Keratinocyte (primary cell): Measurements from ENCODE around the gene MRPS21. TPM values are rescaled to one million over a fixed set of nuclear protein-coding genes. Genes with fewer than 3 reads are reported as not detected.

Experiments used
- DNase-seq: peaks from one replicate; pipeline ENCODE4 v3.0.0-alpha.2; 2011; ENCODE audit warnings: low read depth, missing footprints, low spot score
- FAIRE-seq: peaks from 2 replicates; lab custom pipeline; 2011; peaks lifted over from hg19 to GRCh38; lab: Jason Lieb, UNC
- H2AFZ ChIP-seq: 2 replicates; pipeline ENCODE4 v1.6.0; 2012; ENCODE audit warnings: low read length, control low read depth, inconsistent platforms; ENCODE audit not compliant: control insufficient read depth
- H3K27ac ChIP-seq: 2 replicates; pipeline ENCODE4 v1.5.1; 2011; ENCODE audit warnings: low read length; ENCODE audit not compliant: control insufficient read depth, insufficient read depth
- H3K27me3 ChIP-seq: 3 replicates; pipeline ENCODE4 v1.6.0; 2011; ENCODE audit warnings: low read length; ENCODE audit not compliant: control insufficient read depth, insufficient read depth; ENCODE audit errors: extremely low read depth
- H3K36me3 ChIP-seq, 2 experiments: 2 replicates in 1 of 2; 3 replicates in 1 of 2; pipeline ENCODE4 v1.5.1; 2011; ENCODE audit warnings: low read length in 2 of 2, mild to moderate bottlenecking in 1 of 2; ENCODE audit not compliant: control insufficient read depth in 2 of 2, insufficient read depth in 2 of 2; ENCODE audit errors: extremely low read depth in 1 of 2
- H3K4me1 ChIP-seq: 3 replicates; pipeline ENCODE4 v1.5.1; 2011; ENCODE audit warnings: low read length; ENCODE audit not compliant: control insufficient read depth, insufficient read depth; ENCODE audit errors: extremely low read depth
- H3K4me2 ChIP-seq: 3 replicates; pipeline ENCODE4 v1.6.0; 2011; ENCODE audit warnings: low read depth, low read length; ENCODE audit not compliant: control insufficient read depth, insufficient read depth; ENCODE audit errors: extremely low read depth
- H3K4me3 ChIP-seq, 3 experiments: fragments of 200-600 bp in 1 of 3; sonication (generic) in 1 of 3; 2 replicates in 2 of 3; 3 replicates in 1 of 3; pipeline ENCODE4 v1.5.1; 2011 to 2016; ENCODE audit warnings: low read length in 3 of 3, mild to moderate bottlenecking in 3 of 3, control low read depth in 2 of 3, inconsistent platforms in 1 of 3, low read depth in 1 of 3, mixed read lengths in 1 of 3, mixed run types in 1 of 3, moderate library complexity in 1 of 3; ENCODE audit not compliant: control insufficient read depth in 2 of 3, insufficient read depth in 2 of 3; ENCODE audit errors: extremely low read depth in 1 of 3
- H3K79me2 ChIP-seq: 2 replicates; pipeline ENCODE4 v1.6.0; 2012; ENCODE audit warnings: low read length; ENCODE audit not compliant: control insufficient read depth, insufficient read depth
- H3K9ac ChIP-seq: 3 replicates; pipeline ENCODE4 v1.6.0; 2011; ENCODE audit warnings: low read length; ENCODE audit not compliant: control insufficient read depth, insufficient read depth; ENCODE audit errors: extremely low read depth
- H3K9me1 ChIP-seq: 3 replicates; pipeline ENCODE4 v1.6.0; 2011; ENCODE audit warnings: low read length; ENCODE audit not compliant: control insufficient read depth, insufficient read depth; ENCODE audit errors: extremely low read depth
- H3K9me3 ChIP-seq: 2 replicates; pipeline ENCODE4 v1.5.1; 2012; ENCODE audit warnings: low read depth, low read length; ENCODE audit not compliant: control insufficient read depth
- H4K20me1 ChIP-seq: 3 replicates; pipeline ENCODE4 v1.6.0; 2011; ENCODE audit warnings: low read length; ENCODE audit not compliant: control insufficient read depth, insufficient read depth; ENCODE audit errors: extremely low read depth
- CTCF ChIP-seq, 3 experiments: IDR thresholded peaks in 1 of 3; conservative IDR thresholded peaks in 1 of 3; optimal IDR thresholded peaks in 1 of 3; 2 replicates in 2 of 3; 3 replicates in 1 of 3; pipeline versions ENCODE3 to v1.5.1; 2011; ENCODE audit warnings: low read length in 3 of 3, mild to moderate bottlenecking in 3 of 3, moderate library complexity in 2 of 3, control low read depth in 1 of 3, inconsistent platforms in 1 of 3; ENCODE audit not compliant: insufficient read depth in 2 of 3; ENCODE audit errors: extremely low read depth in 1 of 3
- EZH2 ChIP-seq: IDR thresholded peaks from one replicate; pipeline ENCODE4 v1.6.1; 2012; ENCODE audit warnings: inconsistent platforms, mild to moderate bottlenecking, low read length, moderate library complexity
- dilution Hi-C: fragments of 300-500 bp; cut with MboI; formaldehyde crosslinking; loops from one replicate; pipeline ENCODE4 v1.7.0; 2020; ENCODE audit warnings: low sequenced_read_pairs; ENCODE audit not compliant: extremely low pct_ligation_motif_present
- polyA plus RNA-seq, 5 experiments: library from polyadenylated mRNA; depleted of rRNA in 3 of 5; stranded (reverse) in 3 of 5; stranded (forward) in 1 of 5; unstranded in 1 of 5; fragments of >200 nt; gene quantifications; 1 replicate in 1 of 5; 2 replicates in 3 of 5; 3 replicates in 1 of 5; pipeline versions ENCODE4 v1.2.1 to v1.2.3, GENCODE V29; 2011 to 2012; ENCODE audit warnings: missing spikeins in 2 of 5, low read depth in 1 of 5, low replicate concordance in 1 of 5

The MRPS21 gene
- polyA plus RNA-seq, 1 donor (not counting 4 experiments of a cell fraction or from before 2014, with no cell fraction given): 159 TPM

GRCh38 chr1:150271291-150271959, 22.2 kb upstream of the MRPS21 start:
- TF ChIP-seq CTCF (optimal IDR thresholded peaks at IDR 0.05 in 1 of 3, IDR thresholded peaks at IDR 0.05 in 1 of 3, conservative IDR thresholded peaks at IDR 0.05 in 1 of 3; ENCODE audit: extremely low read depth in 1 of 3, insufficient read depth in 2 of 3, low read length in 3 of 3) (no peak), EZH2 (no peak)
- H3K27me3 ChIP-seq: no peaks in the 10 kb centered on the region

GRCh38 chr1:150273311-150273710, 20.4 kb upstream of the MRPS21 start:
- peaks cover 4% of the 10 kb centered on the region for H3K79me2 ChIP-seq
- no peak overlapping the region for H2AFZ ChIP-seq
- no peak overlapping the region for H3K9ac ChIP-seq
- H3K4me1 ChIP-seq: no peaks in the 10 kb centered on the region
- TF ChIP-seq EZH2: no peak
- TF ChIP-seq CTCF (optimal IDR thresholded peaks at IDR 0.05 in 1 of 3, IDR thresholded peaks at IDR 0.05 in 1 of 3, conservative IDR thresholded peaks at IDR 0.05 in 1 of 3; ENCODE audit: extremely low read depth in 1 of 3, insufficient read depth in 2 of 3, low read length in 3 of 3): no peak
- no peaks in the 10 kb centered on the region for H3K27me3 ChIP-seq
- H3K4me3 ChIP-seq: no peak overlapping the region
- H4K20me1 ChIP-seq: no peaks in the 10 kb centered on the region
- H3K27ac ChIP-seq: no peak overlapping the region
- H3K9me1 ChIP-seq: no peaks in the 10 kb centered on the region
- DNase-seq (no peak), FAIRE-seq (no peak)
- H3K36me3 ChIP-seq: peaks cover 0 to 5% of the 10 kb centered on the region in 2 experiments
- H3K9me3 ChIP-seq: no peaks in the 10 kb centered on the region
- H3K4me2 ChIP-seq: no peak overlapping the region
- dilution Hi-C loops: no loop called here

More at GRCh38 chr1:150271291-150271959, 22.2 kb upstream of the MRPS21 start:
- Histone ChIP-seq H3K9me1 (no peaks in the 10 kb centered on the region), H3K4me2 (no peak overlapping the region), H3K4me1 (peaks cover 9% of the 10 kb centered on the region), H3K79me2 (peaks cover 22% of the 10 kb centered on the region), H3K9ac (no peak overlapping the region), H3K9me3 (no peaks in the 10 kb centered on the region), H4K20me1 (no peaks in the 10 kb centered on the region), H2AFZ (no peak overlapping the region), H3K36me3 (peaks cover 12 to 13% of the 10 kb centered on the region in 2 experiments), H3K27ac (no peak overlapping the region), H3K4me3 (no peak overlapping the region)
- DNase-seq: no peak
- dilution Hi-C loops: no loop called here
- FAIRE-seq: no peak
